Activated CD8-positive, alpha-beta memory T cell treated with anti-CD3 and anti-CD28 coated beads, Interleukin-2, amount 10 ng/mL, durations not matched to agents 7 days and 5 days (primary cell): ENCODE data around the gene ATRIP. TPM values are rescaled to one million over a fixed set of nuclear protein-coding genes. Genes with fewer than 3 reads are reported as not detected.
A peak's percentile ranks its signal among the peaks of the same experiment; 100 is the strongest.

Experiments
- ATAC-seq: fragments of 150-1000 bp; cut with Tn5 transposase; one replicate; pipeline ENCODE4 v1.10.0; 2021; ENCODE audit warnings: moderate library complexity
- CTCF ChIA-PET: fragments of 350-600 bp; sonication (Branson Sonifier 250); formaldehyde crosslinking; loops from one replicate; lab custom pipeline; 2021; ENCODE audit warnings: antibody characterized with exemption; lab: Charles Lee
- DNase-seq: peaks from one replicate; pipeline ENCODE4 v3.0.0-alpha.2; 2020
- H3K27ac Mint-ChIP-seq: one replicate; pipeline ENCODE4 v1.8.0; 2021; ENCODE audit warnings: mild to moderate bottlenecking, mixed read lengths
- H3K27me3 Mint-ChIP-seq: one replicate; pipeline ENCODE4 v1.8.0; 2021; ENCODE audit warnings: mixed read lengths
- H3K36me3 Mint-ChIP-seq: one replicate; pipeline ENCODE4 v1.8.0; 2021; ENCODE audit warnings: mild to moderate bottlenecking, mixed read lengths
- H3K4me1 Mint-ChIP-seq: one replicate; pipeline ENCODE4 v1.8.0; 2021; ENCODE audit warnings: mixed read lengths
- H3K4me3 Mint-ChIP-seq: one replicate; pipeline ENCODE4 v1.8.0; 2021; ENCODE audit warnings: mild to moderate bottlenecking, moderate library complexity, mixed read lengths
- H3K9me3 Mint-ChIP-seq: one replicate; pipeline ENCODE4 v1.8.0; 2022; ENCODE audit warnings: low read depth, mixed read lengths
- total RNA-seq, 2 experiments: library from RNA; stranded (reverse); gene quantifications; one replicate each; pipeline ENCODE4 v1.2.3, GENCODE V29; 2021

Gene ATRIP
- total RNA-seq, 2 experiments from 2014 or later: 20.9 to 21.2 TPM

GRCh38 chr3:48430708-48431101, 15.8 kb upstream of the ATRIP start:
- CTCF ChIA-PET: interaction anchor here (0.8 to 2.3 kb wide), 4 partner anchors 9 to 193 kb away, joined by 3 to 9 read pairs (median 4); partner anchors contain the start of genes CCDC51 and TMA7
- DNase-seq (no peak), ATAC-seq (no peak)
- Mint-ChIP-seq H3K4me3 (peak overlapping the region; percentile 68), H3K4me1 (peaks cover 16% of the 10 kb centered on the region), H3K27ac (no peak overlapping the region), H3K27me3 (peaks cover 20% of the 10 kb centered on the region), H3K9me3 (no peaks in the 10 kb centered on the region), H3K36me3 (peaks cover 9% of the 10 kb centered on the region)

GRCh38 chr3:48431224-48432029, 15.1 kb upstream of the ATRIP start:
- CTCF ChIA-PET: interaction anchor here (0.8 to 6.3 kb wide), 3 partner anchors 20 to 138 kb away, joined by 3 to 176 read pairs (median 9); partner anchors contain the start of gene ATRIP
- H3K36me3 Mint-ChIP-seq: peaks cover 9% of the 10 kb centered on the region
- H3K4me3 Mint-ChIP-seq: peak overlapping the region; percentile 68
- peaks cover 20% of the 10 kb centered on the region for H3K27me3 Mint-ChIP-seq
- ATAC-seq (no peak), DNase-seq (no peak)
- H3K4me1 Mint-ChIP-seq: peaks cover 16% of the 10 kb centered on the region
- no peak overlapping the region for H3K27ac Mint-ChIP-seq
- no peaks in the 10 kb centered on the region for H3K9me3 Mint-ChIP-seq

- Mint-ChIP-seq H3K36me3 (peaks cover 9% of the 10 kb centered on the region), H3K27me3 (peaks cover 11% of the 10 kb centered on the region), H3K27ac (no peak overlapping the region), H3K4me3 (no peak overlapping the region), H3K4me1 (peaks cover 18% of the 10 kb centered on the region), H3K9me3 (no peaks in the 10 kb centered on the region)
- ATAC-seq (no peak), DNase-seq (no peak)
- CTCF ChIA-PET: interaction anchor here (1.0 to 6.3 kb wide), 14 partner anchors 9 to 241 kb away, joined by 3 to 176 read pairs (median 6); partner anchors contain the start of genes ATRIP and PFKFB4
Observed at GRCh38 chr3:48432411-48433371, 13.8 kb upstream of the ATRIP start.

DNA sequence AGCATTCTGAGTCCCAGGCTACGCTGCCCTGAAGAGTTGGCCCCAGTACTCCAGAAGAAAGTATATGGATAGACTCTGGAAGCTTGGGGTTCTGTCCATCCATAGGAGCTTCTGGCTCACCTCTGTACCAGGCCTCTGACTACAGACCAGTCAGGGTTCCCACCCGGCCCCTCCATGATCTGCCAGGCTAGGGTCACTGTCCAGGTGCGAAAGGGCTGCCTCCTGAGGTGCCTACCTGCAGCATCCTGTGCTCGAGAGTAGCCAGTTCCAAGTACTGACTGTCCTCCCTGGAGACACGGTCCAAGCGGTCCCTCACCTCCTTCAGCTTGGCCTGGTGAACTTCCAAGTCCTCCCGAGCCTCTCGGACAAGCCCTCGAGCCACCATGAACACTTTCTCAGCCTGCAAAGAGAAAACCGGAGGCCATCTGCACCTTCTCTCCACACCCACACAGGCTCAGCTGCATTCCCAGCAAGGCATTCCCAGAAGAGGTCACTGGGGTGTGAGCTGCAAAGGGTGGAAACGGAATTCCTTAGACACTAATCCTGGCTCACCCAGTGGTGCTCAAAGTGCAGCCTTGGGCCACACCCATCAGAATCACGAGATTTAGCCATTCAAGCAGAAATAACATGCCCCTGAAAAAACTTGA, 12.9 kb upstream of the ATRIP start:
- DNase-seq (no peak), ATAC-seq (no peak)
- Mint-ChIP-seq H3K4me3 (no peak overlapping the region), H3K9me3 (no peaks in the 10 kb centered on the region), H3K36me3 (peaks cover 9% of the 10 kb centered on the region), H3K27ac (no peak overlapping the region), H3K4me1 (peaks cover 26% of the 10 kb centered on the region), H3K27me3 (peaks cover 2% of the 10 kb centered on the region)
- CTCF ChIA-PET: interaction anchor here (0.7 to 6.3 kb wide), 17 partner anchors 15 to 242 kb away, joined by 3 to 176 read pairs (median 5); partner anchors contain the start of genes ATRIP, NME6 and PFKFB4

- Mint-ChIP-seq H3K27me3 (peaks cover 2% of the 10 kb centered on the region), H3K9me3 (no peaks in the 10 kb centered on the region), H3K4me1 (peaks cover 34% of the 10 kb centered on the region), H3K36me3 (peaks cover 10% of the 10 kb centered on the region), H3K27ac (no peak overlapping the region), H3K4me3 (no peak overlapping the region)
- ATAC-seq (no peak), DNase-seq (no peak)
- CTCF ChIA-PET: interaction anchor here (0.7 to 6.3 kb wide), 11 partner anchors 16 to 202 kb away, joined by 3 to 176 read pairs (median 31); partner anchors contain the start of genes ATRIP, NME6 and SHISA5
Observed at GRCh38 chr3:48434591-48435222, 11.8 kb upstream of the ATRIP start.

DNA sequence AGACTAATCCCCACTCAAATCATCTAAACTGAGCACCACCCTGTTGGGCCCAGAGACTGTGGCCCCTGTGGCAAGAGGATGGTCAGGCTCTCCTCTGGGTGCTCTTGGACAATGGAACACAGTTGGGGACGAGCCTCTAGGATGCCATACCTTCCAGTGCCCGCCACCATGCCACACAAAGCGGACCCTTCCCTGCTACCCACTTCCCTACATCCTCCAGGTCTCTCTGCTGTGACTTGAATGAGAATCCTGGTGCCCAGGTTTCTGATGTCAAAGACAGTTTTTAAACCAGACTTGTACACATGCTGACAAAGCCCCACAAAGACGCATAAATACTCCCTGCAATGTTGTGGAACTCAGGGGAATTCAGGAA, 11.3 kb upstream of the ATRIP start:
- Mint-ChIP-seq H3K9me3 (no peaks in the 10 kb centered on the region), H3K27ac (no peak overlapping the region), H3K4me3 (no peak overlapping the region), H3K36me3 (peaks cover 12% of the 10 kb centered on the region), H3K4me1 (peaks cover 37% of the 10 kb centered on the region), H3K27me3 (no peaks in the 10 kb centered on the region)
- CTCF ChIA-PET: interaction anchor here (0.6 to 6.3 kb wide), 51 partner anchors 7 to 268 kb away, joined by 3 to 176 read pairs (median 9); partner anchors contain the start of genes ATRIP, NME6, PFKFB4 and SHISA5
- ATAC-seq (no peak), DNase-seq (no peak)

DNA sequence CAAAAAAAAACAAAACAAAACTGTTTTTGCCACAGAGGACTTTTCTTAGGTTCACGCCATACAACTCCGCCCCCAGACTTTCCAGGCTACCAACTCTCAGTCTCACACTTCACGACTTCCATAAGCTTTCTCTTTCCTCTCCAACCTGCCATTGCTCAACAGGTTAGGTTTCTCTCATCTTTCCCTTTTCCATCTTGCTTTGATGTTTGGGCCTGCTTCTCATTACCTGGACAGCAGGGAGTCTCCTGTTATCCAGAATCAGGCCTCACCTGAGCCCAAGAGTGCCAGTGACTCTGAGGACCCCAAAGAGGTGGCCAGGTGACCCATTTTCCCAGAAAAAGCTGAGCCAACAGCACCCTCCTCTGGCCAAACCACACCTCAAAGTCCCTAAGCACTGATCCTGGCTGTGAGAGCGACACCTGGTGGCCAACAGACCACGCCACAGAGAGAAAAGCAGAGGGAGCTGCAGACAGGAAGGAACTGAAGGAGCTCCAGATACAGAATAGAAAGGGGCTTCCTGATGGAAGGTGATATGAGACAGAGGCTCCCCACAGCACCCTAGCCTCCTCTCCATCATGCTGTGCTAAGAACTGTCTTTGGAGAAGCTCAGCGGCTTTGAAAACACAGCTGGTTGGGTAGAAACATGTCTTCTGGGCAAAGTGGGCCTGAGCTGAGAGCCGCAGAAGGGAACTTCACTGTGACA, 10.6 kb upstream of the ATRIP start:
- H3K27me3 Mint-ChIP-seq: no peaks in the 10 kb centered on the region
- CTCF ChIA-PET: interaction anchor here (0.6 to 6.3 kb wide), 97 partner anchors 8 to 820 kb away, joined by 3 to 176 read pairs (median 6); partner anchors contain the start of genes ATRIP, CDC25A, IP6K2 and NME6
- H3K36me3 Mint-ChIP-seq: peaks cover 16% of the 10 kb centered on the region
- no peak overlapping the region for H3K27ac Mint-ChIP-seq
- no peaks in the 10 kb centered on the region for H3K9me3 Mint-ChIP-seq
- H3K4me1 Mint-ChIP-seq: peaks cover 34% of the 10 kb centered on the region
- ATAC-seq (peak; percentile 38), DNase-seq (peak; percentile 90)
- no peak overlapping the region for H3K4me3 Mint-ChIP-seq

DNA sequence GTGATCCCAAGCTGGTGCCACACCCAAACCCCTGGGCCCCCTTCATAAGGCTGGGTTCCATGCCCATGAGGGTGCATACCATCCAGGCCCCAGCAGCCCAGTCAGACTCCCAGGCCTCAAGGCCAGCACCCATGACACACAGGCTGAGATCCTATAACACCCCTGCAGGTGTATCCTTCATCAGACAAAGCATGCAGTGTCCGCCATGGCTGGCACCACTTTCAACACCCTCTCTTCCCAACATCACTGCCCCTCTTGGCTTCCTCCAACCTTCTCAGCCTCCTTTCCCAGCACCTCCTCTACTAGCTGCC, 10.1 kb upstream of the ATRIP start:
- Mint-ChIP-seq H3K36me3 (peaks cover 16% of the 10 kb centered on the region), H3K4me1 (peaks cover 34% of the 10 kb centered on the region), H3K27me3 (no peaks in the 10 kb centered on the region), H3K9me3 (no peaks in the 10 kb centered on the region), H3K4me3 (no peak overlapping the region), H3K27ac (no peak overlapping the region)
- DNase-seq (no peak), ATAC-seq (no peak)
- CTCF ChIA-PET: interaction anchor here (0.6 to 6.3 kb wide), 94 partner anchors 9 to 820 kb away, joined by 3 to 176 read pairs (median 6); partner anchors contain the start of genes ATRIP, CDC25A, IP6K2 and NME6

GRCh38 chr3:48436855-48437254, 9.7 kb upstream of the ATRIP start:
- DNase-seq (no peak), ATAC-seq (no peak)
- H3K36me3 Mint-ChIP-seq: peaks cover 16% of the 10 kb centered on the region
- no peaks in the 10 kb centered on the region for H3K9me3 Mint-ChIP-seq
- peaks cover 35% of the 10 kb centered on the region for H3K4me1 Mint-ChIP-seq
- H3K27ac Mint-ChIP-seq: no peak overlapping the region
- H3K27me3 Mint-ChIP-seq: no peaks in the 10 kb centered on the region
- H3K4me3 Mint-ChIP-seq: no peak overlapping the region
- CTCF ChIA-PET: interaction anchor here (0.7 to 6.3 kb wide), 42 partner anchors 9 to 249 kb away, joined by 3 to 176 read pairs (median 14); partner anchors contain the start of genes ATRIP, CDC25A, NME6 and PFKFB4

DNA sequence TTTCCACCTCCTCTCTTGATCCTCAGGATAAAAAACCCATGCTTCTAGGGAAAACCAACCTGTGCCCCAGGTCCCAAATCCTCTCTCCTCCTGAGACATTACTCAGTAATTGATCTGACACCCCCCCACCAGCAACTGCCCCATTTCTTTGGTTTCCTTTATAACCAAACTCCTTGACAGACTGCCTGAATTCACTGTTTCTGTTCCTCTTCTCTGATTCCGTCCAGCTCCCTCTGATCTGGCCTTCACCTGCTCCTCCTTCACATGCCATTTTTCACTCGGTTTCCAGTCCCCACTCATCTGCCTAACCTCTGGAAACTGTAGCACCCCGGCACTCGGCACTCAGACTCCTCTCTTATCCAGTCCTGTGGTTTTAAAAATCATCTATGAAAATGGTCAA, 8.7 kb upstream of the ATRIP start:
- no peak for ATAC-seq
- no peak for DNase-seq

DNA sequence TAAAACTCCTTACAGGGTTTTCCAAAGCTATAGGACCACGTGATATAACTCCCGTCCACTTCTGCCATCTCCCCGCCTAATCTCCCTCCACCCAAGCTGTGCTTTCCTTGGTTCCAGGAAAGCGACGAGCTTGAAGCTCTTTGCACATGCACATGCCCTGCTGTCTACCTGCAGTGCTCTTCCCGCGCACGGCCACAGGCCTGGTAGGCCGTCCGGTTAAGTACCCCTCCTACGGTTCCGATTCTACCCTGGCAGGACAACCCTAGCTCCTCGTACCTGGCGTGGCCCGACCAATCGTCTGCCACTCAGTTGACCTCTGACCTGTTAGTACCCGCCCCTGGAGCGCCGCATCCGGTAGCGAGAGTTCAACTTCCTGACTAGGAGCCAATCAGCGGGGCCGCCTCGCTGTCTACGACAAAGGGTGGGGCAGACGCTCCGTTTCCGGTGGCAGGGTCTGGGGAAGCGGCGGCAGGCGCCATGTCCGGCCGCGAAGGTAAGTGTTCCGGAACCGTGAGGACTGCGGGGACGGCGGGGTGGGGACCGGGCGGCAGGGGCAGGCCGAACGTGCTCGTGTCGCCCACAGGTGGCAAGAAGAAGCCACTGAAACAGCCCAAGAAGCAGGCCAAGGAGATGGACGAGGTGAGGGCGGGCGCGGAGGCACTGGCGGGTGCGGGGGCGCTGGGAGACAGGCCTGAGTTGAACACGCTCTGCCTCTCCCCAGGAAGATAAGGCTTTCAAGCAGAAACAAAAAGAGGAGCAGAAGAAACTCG, 6.5 kb upstream of the ATRIP start, which contains the start of the genes CCDC51 and TMA7:
CCDC51 (minus strand) TSS at position 300 of the 770 bp plus-strand sequence. CDS start 4,991 bp downstream, outside the sequence.
TMA7 (plus strand) TSS at position 438 of the 770 bp plus-strand sequence; CDS start at position 478, 40 bp downstream.
- DNase-seq (peak; percentile 99), ATAC-seq (peak; percentile 96)
- Mint-ChIP-seq H3K27me3 (no peaks in the 10 kb centered on the region), H3K4me1 (peaks cover 45% of the 10 kb centered on the region), H3K36me3 (peaks cover 27% of the 10 kb centered on the region), H3K9me3 (no peaks in the 10 kb centered on the region), H3K4me3 (peak within 1 kb of the TSS; percentile 97), H3K27ac (peak within 1 kb of the TSS; percentile 97)
- CTCF ChIA-PET: interaction anchor here (0.6 to 3.4 kb wide), 24 partner anchors 8 to 210 kb away, joined by 3 to 24 read pairs (median 4); partner anchors contain the start of genes PFKFB4, PLXNB1, UQCRC1 and ZNF589

More for the DNA sequence above, 8.7 kb upstream of the ATRIP start:
- peaks cover 23% of the 10 kb centered on the region for H3K36me3 Mint-ChIP-seq
- CTCF ChIA-PET: interaction anchor here (3.0 to 6.3 kb wide), 5 partner anchors 13 to 121 kb away, joined by 55 to 176 read pairs (median 110); partner anchors contain the start of genes ATRIP, PFKFB4 and SHISA5
- H3K4me1 Mint-ChIP-seq: peaks cover 38% of the 10 kb centered on the region
- no peaks in the 10 kb centered on the region for H3K27me3 Mint-ChIP-seq
- H3K27ac Mint-ChIP-seq: no peak overlapping the region
- H3K4me3 Mint-ChIP-seq: no peak overlapping the region
- no peaks in the 10 kb centered on the region for H3K9me3 Mint-ChIP-seq
